Stimulated activated CD4-positive, alpha-beta T cell treated with anti-CD3 and anti-CD28 coated beads, Interleukin-1b, Interleukin-23, amount 100 ng/mL, for 48 hours (primary cell): ENCODE measurements around the gene CCDC122.
A peak's percentile ranks its signal among the peaks of the same experiment; 100 is the strongest.
"Not testable (repeated sequence)": the region's sequence is repeated elsewhere in the genome, so short reads cannot be mapped to it uniquely, and the experiment has no call there.

Source experiments
- DNase-seq: peaks from one replicate; pipeline ENCODE4 v3.0.0-alpha.2; 2020

The CCDC122 gene

DNA sequence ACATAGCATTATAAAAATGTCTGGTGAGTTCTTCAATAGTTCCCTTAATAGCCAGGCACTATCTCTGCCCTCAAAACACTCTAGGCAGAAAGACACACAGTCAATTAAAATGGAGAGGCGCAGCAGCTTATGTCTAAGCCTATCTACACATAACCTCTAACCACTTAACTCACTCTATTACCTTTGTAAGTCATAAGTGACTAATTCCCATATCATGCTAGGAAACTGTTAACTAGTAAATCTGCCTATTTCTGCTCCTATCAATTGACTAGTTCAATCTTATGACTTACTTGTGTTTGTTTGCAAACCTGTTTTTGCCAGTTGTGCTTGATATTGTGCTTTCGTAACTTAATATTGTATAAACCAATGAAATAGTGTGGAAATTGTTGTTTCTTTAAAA lies 3.2 kb downstream of the CCDC122 start:
- DNase-seq, result no peak

DNA sequence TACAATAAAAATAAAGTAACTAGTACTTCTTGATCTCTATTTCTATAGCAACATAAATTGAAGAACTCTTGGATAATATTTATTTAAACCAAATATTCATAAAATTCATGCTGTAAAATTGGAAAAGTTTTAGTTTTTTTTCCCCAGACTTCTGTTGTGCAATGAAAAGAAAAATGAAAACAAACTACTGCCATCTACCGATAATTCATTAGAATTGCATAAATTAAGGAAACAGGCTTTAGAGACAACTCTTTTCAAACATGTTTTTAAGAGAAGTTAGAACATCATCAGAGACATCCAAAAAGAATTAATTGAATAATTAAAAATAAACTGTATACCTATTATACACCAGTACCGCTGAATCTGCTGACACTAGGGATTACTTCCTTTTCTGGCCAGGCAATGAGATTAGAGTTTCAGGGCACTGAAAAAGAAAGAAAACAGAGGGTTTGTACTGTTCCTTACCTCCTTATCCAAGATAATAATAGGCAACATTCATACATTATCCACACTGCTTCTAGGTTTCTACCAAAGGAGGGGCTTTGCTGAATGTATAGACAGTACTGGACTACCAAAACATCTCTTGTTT lies 4.9 kb downstream of the CCDC122 start:
- no peak for DNase-seq

DNA sequence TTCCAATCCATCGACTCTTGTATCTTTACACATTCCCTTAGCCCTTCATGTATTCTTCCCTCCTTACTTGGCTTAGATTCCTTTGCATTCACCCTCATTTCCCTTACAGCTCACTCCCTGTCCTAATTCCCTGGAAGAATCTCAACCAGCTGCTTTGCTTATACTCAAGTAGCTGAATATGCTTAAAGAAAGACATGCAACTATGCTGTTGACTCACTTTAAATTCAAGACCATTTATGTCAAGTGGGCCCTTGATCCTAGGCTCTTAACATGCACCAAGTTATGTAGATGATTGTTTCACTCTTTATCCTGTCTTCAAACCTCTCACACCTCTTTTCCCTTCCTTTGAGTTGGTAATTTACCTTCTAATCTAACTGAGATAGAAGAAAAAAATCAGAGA lies 7.4 kb downstream of the CCDC122 start:
- no peak for DNase-seq

DNA sequence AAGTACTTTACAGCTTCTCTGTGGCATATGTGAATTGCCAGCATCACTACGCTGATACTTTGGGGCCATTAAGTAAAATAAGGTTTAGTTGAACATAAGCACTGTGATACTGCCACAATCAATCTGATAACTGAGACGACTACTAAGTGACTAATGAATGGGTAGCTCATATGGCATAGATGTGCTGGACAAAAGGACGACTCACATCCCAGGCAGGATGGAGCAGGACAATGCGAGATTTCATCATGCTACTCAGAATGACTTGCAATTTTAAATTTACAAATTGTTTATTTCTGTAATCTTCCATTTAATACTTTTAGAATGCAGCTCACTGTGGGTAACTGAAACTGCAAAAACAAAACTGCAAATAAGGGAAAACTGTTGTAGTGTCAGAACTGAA lies 13.6 kb downstream of the CCDC122 start:
- no peak for DNase-seq

DNA sequence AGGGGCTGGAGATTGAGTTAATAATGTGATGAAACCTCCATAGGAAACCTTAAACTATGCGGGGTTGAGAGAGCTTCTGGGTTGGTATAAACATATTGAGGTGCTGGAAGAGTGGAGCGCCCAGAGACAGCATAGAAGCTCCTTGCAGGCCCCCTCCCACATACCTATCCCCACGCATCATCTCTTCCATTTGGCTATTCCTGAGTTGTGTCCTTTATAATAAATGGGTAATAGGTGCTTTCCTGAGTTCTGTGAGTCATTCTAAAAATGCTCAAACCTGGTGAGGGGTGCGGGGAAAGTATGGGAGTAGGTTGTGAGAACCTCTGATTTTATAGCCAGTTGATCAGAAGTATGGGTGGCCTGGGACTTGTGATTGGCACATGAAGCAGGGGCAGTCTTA lies 14.6 kb downstream of the CCDC122 start:
- no peak for DNase-seq

DNA sequence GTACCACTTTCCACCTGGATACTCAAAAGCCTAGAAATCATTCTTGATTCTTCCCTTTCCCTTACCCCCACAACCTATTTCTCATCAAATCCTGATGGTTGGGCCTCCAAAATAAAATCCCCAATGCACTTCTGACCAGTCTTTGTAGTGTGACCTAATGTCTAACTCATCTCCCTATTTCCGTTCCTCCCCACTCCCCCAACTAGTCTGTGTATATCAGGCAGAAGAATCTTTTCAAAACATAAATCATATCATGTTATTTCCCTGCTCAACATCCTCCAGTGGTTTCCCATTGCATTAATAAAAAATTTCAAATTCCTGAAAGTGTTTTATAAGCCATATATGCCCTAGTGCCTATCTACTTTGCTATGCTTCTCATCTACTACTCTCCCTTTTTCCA lies 17.7 kb downstream of the CCDC122 start:
- no peak for DNase-seq

DNA sequence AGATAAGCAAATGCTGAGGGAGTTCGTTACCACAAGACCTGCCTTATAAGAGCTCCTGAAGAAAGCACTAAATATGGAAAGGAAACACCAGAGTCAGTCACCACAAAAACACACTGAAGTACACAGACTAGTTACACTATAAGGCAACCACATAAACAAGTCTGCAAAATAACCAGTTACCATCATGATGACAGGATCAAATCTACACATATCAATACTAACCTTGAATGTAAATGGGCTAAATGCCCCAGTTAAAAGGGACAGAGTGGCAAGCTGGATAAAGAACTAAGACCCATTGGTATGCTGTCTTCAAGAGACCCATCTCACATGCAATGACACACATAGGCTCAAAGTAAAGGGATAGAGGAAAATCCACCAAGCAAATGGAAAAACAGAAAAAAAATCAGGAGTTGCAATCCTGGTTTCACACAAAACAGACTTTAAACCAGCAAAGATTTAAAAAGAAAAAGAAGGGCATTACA lies 26.6 kb downstream of the CCDC122 start:
- DNase-seq, result no peak

DNA sequence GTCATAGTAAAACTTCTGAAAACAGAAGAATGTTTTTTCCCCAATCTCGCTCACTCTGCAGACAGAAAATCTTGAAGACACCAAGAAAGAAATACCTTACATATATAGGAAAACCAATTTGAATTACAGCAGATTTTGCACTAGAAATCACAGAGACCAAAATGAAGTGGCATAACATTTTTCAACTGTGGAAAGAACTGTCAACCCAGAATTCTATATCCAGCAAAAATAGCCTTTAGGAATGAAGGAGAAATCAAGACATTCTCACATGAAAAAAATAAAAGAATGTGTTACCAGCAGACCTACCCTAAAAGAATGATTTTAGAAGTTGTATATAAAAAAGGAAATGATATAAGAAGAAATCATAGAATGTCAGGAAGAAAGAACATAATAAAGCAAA lies 28.7 kb downstream of the CCDC122 start:
- no peak for DNase-seq

DNA sequence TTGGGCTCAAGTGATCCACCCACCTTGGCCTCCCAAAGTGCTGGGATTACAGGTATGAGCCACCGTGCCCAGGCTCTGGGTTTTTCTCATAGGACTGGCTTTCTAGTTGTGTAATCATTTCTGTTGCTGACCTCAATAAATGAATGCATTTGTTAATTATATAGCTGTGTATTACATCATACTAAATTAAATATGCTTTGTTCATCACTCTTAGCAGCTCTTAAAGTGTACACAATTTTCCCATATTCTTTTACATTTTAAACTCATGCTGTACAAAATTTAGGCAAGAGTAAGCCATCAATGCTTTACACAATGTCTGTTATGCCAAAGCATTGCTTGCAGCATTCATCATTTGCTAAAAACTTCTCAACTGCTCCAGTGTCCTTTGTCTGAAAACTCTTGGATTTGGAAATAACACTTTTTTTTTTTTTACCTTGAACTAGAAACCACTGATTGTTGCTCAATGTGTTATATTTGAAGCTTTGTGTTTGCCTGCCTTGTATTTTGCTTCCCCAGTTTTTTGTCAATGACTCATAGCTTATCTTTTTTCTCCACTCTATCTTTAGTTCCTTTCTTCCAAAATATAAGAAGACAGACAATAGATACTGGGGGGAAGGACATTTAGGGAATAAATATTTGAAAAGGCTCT lies 31.4 kb downstream of the CCDC122 start:
- DNase-seq, result no peak

DNA sequence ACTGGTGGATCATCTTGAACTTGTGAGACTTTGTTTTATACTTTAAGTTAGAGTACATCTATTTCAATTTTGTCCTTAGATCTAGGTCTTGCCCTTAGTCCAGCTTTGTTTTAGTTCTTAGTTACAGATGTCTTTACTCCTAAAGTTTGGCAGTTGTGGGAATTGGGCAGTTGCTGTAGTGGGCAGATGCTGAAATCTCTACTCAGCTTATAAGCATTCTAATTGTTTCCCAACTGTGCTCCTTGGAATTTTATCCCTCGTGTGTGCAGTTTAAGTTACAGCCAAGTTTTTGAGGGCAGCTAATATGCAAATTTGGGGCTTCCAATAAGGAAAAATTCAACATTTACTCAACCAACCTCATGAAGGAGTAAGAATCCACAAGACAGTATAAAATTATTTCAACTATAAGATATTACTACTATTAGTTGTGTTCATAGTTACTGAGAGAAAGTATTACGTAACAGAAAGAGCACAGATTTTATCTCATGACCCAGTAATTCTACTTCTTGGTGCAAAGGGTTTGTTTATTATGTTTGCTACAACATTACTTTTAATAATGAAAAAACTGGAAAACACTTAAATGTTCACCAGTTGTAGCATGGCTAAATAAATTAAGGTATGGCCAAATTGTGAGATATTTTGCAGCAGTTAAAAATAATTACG lies 32.9 kb downstream of the CCDC122 start:
- DNase-seq, result no peak

DNA sequence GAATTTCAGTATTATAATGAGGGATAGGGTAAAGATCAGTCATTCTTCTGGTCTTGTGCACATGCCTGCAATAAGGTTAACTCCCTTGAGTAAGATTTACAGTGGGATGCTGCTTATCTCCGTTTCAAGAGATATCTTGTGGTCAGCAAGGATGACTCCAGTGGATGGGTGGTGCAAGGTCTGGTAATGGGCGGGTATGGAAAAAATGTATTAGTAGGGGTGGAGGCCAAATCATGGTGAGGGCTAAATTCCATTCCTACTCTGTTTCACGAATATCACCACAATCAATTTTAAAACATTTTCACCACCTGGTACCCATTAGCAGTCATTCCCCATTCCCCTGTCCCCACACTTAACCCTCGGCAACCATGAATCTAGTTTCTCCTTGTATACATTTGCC lies 40.6 kb downstream of the CCDC122 start:
- no peak for DNase-seq

DNA sequence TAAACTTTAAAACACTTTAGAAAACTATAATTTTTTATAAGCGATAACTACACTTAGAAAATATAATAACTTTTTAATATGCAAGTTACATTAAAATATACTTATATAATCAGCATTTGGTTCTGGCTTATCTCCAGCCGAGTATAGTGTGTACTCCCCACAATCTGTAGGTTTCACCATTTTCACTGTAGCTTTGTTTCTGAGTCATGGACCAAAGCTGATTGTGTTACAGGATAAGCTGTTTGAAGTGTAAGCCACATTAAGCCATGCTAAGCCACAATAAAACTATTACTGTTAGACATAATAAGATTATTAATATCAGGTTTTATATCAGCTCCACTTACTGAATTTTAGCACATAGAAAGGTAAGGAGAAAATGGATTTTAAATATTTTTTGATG lies 43.8 kb downstream of the CCDC122 start:
- no peak for DNase-seq

DNA sequence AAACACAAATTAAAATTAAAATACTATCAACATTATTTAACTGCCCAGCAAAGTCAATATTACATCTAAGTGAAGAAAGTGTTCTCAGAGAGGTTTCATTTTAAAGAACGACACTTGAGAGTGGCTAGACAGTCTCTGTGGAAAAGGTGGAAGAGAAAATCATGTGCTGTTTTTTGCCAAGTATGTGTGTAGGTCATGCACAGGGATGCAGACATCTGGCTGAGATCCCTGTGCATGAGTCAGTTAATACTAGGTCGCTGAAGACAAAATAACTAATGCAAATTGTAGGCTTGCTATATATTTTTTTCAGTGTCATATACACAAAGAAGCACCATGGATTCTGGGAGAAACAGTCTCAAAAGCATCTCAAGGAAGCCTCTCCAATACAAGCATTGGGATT lies 48.5 kb downstream of the CCDC122 start:
- no peak for DNase-seq

DNA sequence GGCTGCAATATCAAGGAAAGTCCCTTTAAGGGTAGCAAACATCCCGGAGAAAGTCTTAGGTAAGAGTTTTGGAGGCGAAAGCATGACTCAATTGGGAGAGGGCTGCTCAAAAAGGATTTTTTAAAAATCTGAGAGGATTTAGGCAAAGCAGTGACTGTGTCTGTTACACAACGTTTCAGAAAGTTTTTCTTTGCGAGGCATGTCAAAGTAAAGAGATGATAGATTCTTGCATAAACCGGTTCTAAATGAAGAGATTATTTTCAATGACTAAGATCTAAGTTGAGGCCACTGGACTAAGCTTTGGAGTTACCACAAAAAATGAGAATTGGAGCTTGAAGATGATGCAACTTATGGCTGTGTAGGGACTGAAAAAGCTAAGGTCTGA lies 49.1 kb downstream of the CCDC122 start:
- DNase-seq, result no peak

DNA sequence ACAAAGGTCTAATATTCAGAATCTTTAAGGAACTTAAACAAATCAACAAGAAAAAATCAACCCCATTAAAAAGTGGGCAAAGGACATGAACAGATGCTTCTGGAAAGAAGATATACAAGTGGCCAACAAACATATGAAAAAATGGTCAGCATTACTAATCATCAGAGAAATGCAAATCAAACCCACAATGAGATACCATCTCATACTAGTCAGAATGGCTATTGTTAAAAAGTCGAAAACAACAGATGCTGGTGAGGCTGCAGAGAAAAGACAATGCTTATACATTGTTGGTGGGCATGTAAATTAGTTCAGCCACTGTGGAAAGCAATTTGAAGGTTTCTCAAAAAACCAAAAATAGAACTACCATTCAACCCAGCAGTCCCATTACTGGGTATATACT lies 54.9 kb downstream of the CCDC122 start:
- DNase-seq, result not testable (repeated sequence)

DNA sequence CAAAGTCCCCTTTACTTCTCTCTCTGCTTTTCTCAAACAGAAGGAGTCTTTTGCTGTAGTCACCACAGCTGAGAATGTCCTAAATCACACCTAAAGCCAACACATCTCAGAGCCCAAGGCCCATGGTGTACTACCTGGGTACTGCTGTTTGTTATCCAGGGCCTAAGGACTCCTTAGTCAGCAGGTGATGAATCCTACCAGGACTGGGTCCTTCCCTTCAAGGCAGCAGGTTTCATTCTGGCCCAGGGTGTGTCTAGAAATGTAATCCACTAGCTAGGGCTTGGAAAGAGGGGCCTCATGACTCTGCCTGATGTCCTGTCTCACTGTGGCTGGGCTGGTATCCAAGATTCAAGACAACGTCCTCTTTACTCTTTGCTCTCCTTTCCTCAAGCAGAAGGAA lies 56.6 kb downstream of the CCDC122 start:
- DNase-seq, result no peak

DNA sequence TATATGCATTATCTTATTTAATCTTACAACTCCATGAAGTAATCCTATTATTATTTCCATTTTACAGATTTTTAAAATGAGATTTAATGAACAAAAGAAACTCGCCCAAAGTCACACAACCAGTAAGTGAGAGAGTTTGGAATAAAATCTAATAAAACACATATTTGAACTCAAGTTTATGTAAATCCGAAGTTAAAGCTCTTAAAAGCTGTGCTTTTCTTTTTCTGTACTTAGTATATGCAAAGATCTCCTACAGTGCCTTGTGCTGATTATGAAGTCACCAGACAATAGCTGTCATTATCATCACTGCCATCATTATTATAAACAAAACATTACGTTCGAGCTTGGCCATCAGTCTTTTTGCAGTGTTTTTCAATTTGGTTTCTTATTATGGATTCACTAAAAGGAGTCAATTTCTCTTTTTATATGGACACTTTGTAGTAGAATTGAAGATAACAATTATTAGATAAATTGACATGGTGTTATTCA lies 63.1 kb downstream of the CCDC122 start:
- no peak for DNase-seq

DNA sequence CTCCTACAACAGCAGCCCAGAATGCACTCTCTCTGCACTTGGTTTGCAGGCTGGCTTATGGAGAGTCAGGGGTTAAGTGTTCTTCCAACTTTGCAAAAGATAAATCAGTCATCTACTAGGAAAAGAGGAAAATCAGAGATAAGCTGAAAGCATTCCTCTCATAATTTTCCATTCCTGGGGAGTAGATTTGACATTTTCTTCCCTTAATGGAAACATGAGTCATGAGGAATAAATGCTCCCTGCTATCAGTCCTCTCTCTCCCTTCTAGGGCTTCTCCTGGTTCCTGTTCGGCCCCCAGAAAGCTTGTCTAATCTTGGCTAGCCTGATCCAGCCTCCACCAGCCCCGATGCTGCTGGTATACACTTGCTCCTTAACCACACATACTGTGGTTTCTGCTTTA lies 64.3 kb downstream of the CCDC122 start:
- no peak for DNase-seq

DNA sequence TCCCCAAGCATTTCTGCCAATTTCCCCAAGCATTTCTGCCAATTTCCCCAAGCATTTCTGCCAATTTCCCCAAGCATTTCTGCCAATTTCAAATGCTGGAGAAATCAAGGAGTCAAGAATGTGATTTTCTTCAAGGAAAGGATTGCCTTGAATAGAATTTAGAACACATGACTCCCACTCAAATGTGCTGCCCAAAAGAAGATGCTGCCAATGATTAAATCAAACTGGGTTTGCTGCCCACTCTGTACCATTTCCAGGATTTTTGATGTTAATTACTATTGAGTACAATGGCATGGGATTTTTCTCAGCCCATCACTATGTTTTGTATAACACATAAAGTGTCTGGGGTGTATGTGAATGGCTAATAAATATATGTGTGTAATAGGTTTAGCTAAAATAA lies 70.9 kb downstream of the CCDC122 start:
- no peak for DNase-seq

DNA sequence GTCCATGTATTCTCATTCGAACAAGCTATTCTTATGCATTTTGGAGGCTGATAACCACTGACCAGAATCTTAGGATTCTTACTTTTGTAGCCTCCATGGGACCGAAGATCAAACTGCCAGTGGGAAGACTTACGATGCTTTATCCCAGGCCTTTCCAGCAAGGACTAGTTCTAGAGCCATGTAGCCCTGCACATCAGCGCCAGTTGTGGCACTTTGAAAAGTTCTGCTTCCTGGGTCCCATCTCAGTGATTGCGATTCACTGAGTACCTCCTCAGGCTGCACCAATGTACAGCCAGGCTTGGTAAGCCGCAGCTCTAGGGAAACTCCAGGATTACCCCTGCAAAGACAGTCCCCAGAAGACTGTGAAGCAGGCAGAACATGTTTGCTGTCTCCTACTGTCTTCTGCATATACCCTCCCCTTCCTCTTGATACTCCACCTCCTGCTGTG lies 73.8 kb downstream of the CCDC122 start:
- DNase-seq, result no peak

DNA sequence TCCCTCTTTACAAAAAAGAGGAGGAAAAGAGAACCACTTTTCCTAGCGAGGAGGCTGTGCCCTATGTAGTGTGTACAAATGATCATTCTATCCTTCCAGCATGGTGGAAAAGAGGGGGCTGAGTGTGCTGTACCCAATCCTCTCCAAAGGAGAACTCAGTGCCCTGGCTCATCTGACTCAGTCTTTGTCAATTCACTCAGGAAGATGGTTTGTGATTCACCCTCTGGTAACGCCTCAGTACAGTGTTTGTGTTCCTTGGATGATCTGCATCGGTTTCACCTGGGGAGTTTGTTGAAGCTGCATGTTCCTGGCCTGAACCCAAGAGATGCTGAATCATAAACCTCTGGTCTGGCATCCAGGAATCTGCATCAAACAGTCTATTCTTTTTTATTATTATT lies 74.5 kb downstream of the CCDC122 start:
- DNase-seq, result peak; percentile 58

DNA sequence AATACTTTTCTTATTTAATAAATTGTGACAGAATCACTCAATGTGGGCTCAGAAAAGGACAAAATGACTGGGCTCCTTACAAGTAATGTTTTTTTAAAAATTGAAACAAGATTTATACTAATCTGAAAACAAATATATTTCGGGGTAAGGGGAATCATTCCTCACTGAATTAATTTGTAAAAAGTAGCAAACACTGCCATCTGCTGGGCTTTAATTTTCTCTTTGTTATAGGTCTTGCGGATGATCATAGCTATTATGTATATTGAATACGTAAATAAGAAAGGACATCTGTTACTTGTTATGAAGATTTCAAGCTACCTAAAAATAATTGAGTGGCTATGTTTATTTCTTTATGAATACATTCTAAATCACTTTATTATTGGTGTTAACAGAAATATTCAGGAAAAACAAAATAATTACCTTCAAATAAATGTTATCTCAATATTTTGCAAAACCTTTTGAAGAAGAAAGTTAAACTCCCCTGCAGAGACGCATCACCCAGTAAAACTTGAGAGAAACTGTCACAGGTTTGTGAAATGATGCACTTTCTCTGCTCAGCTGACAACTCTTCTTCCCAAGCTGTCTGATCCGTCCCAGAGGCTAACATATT lies 75.0 kb downstream of the CCDC122 start:
- DNase-seq, result no peak

DNA sequence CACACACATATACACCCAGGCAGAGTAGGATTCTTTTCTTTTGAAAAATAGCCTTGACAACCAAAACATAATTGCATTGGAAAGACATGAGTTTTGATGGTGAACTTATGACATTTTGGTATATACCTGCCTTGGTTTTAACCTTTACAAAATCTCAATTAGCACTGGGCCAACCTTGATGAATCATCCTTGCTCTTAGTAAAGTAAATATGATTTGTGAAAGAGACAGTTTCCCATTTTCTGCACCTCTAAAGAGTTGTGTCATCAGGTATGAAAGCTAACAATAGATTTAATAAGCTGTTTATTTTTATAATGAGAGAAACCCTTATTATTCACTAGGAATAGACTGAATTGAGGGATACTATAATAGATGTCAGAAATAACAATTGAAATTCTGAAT lies 77.0 kb downstream of the CCDC122 start:
- DNase-seq, result no peak

DNA sequence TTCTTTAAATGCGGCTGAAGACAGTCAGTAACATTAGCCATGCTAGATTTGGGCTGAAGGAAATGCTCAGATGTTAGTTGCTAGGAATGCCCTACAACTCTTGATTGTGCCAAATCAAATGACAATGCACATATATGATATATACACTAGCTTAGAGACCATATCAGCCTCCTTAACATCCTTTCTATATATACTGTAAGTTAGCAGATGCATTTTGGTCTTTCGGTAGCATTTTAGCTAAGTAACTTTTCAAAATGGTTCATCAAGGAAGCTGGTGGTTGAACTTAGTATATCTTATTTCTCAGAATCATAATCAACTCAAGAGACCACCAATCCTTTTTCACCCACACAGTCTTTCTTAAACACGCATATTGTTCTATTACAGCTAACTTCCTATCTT lies 78.7 kb downstream of the CCDC122 start:
- no peak for DNase-seq
